HepG2 (cell line): Measurements from ENCODE around the gene CIT. TPM values are rescaled to one million over a fixed set of nuclear protein-coding genes. Genes with fewer than 3 reads are reported as not detected.

Source experiments
- ATAC-seq: fragments of 200-7000 bp; cut with Tn5 transposase; 3 replicates; pipeline ENCODE4 v1.9.1; 2020; ENCODE audit warnings: mild to moderate bottlenecking, moderate library complexity
- BruUV-seq: library from RNA; stranded (reverse); fragments of 400-500 nt; replicated peaks from 2 replicates; lab custom pipeline; 2021; lab: Mats Ljungman, UMichigan
- CTCF ChIA-PET: fragments of 300-600 bp; formaldehyde crosslinking; extraction: SDS; loops from one replicate; lab custom pipeline; 2021; ENCODE audit warnings: low total read pairs, inconsistent platforms, low intra/inter-chr PET ratio; lab: Yijun Ruan, JAX
- POLR2A ChIA-PET: fragments of 350-600 bp; sonication (Branson Sonifier 250); formaldehyde crosslinking; loops from one replicate; lab custom pipeline; 2020; ENCODE audit warnings: antibody characterized with exemption, inconsistent platforms; lab: Yijun Ruan, JAX
- DNase-seq: peaks from one replicate; pipeline ENCODE4 v3.0.0-alpha.2; 2015; ENCODE audit warnings: low spot score
- FAIRE-seq: peaks from 3 replicates; lab custom pipeline; 2011; peaks lifted over from hg19 to GRCh38; lab: Jason Lieb, UNC
- H2AFZ ChIP-seq: one replicate; pipeline ENCODE4 v1.6.1; 2011; ENCODE audit warnings: low read length, inconsistent platforms
- H3K27ac ChIP-seq: fragments of 300-600 bp; 3 replicates; pipeline ENCODE4 v1.8.0; 2011; ENCODE audit warnings: mixed run types, mild to moderate bottlenecking, mixed read lengths, low read length, inconsistent platforms; ENCODE audit not compliant: insufficient read depth; ENCODE audit errors: extremely low read length
- H3K27me3 ChIP-seq, 2 experiments: fragments of 200-600 bp in 1 of 2; 2 replicates in 1 of 2; 3 replicates in 1 of 2; pipeline versions ENCODE4 v1.6.0 to v1.8.0; 2011; ENCODE audit warnings: low read length in 2 of 2, mild to moderate bottlenecking in 2 of 2, moderate library complexity in 2 of 2, inconsistent platforms in 1 of 2; ENCODE audit not compliant: insufficient read depth in 2 of 2, control insufficient read depth in 1 of 2
- H3K36me3 ChIP-seq, 2 experiments: fragments of 200-600 bp in 1 of 2; replicated peaks in 1 of 2; 2 replicates in 1 of 2; 3 replicates in 1 of 2; pipeline versions ENCODE4 v1.5.1 to v1.8.0; 2011; ENCODE audit warnings: low read length in 2 of 2, inconsistent platforms in 1 of 2; ENCODE audit not compliant: insufficient read depth in 2 of 2, control insufficient read depth in 1 of 2
- H3K4me1 ChIP-seq: 2 replicates; pipeline ENCODE4 v1.5.1; 2012; ENCODE audit warnings: low read length, inconsistent platforms; ENCODE audit not compliant: insufficient read depth
- H3K4me2 ChIP-seq: 2 replicates; pipeline ENCODE4 v1.6.0; 2011; ENCODE audit warnings: low read depth, low read length, inconsistent platforms
- H3K4me3 ChIP-seq, 3 experiments: fragments of 200-600 bp in 1 of 3; sonication (generic), shearing (Covaris generic) in 1 of 3; replicated peaks in 1 of 3; 2 replicates each; pipeline ENCODE4 v1.5.1; 2011 to 2016; ENCODE audit warnings: low read length in 3 of 3, inconsistent platforms in 2 of 3, low read depth in 2 of 3, mild to moderate bottlenecking in 2 of 3, control low read depth in 1 of 3, mixed read lengths in 1 of 3; ENCODE audit not compliant: insufficient read depth in 1 of 3
- H3K79me2 ChIP-seq: one replicate; pipeline ENCODE4 v1.6.1; 2011; ENCODE audit warnings: low read length, inconsistent platforms; ENCODE audit not compliant: insufficient read depth
- H3K9ac ChIP-seq: 2 replicates; pipeline ENCODE4 v1.6.0; 2011; ENCODE audit warnings: mild to moderate bottlenecking, low read depth, low read length, inconsistent platforms; ENCODE audit not compliant: insufficient read depth
- H3K9me3 ChIP-seq: 2 replicates; pipeline ENCODE4 v1.5.1; 2012; ENCODE audit warnings: mild to moderate bottlenecking, low read length
- H4K20me1 ChIP-seq: 2 replicates; pipeline ENCODE4 v1.6.0; 2011; ENCODE audit warnings: inconsistent platforms, mild to moderate bottlenecking, low read length, moderate library complexity; ENCODE audit not compliant: insufficient read depth
- RCOR2 ChIP-seq: IDR thresholded peaks from 2 replicates; pipeline ENCODE4 v1.6.1; 2016; ENCODE audit warnings: missing biosample characterization, missing genetic modification reagents
- SMAD3 ChIP-seq: sonication (generic); formaldehyde crosslinking; IDR thresholded peaks from 2 replicates; pipeline ENCODE4 v1.4.0; 2020; ENCODE audit warnings: missing genetic modification reagents
- ZFP37 ChIP-seq: sonication (generic); formaldehyde crosslinking; IDR thresholded peaks from 2 replicates; pipeline ENCODE4 v1.4.0; 2020; ENCODE audit warnings: missing genetic modification reagents, borderline replicate concordance
- ZFP90 ChIP-seq: sonication (generic); formaldehyde crosslinking; IDR thresholded peaks from 2 replicates; pipeline ENCODE4 v1.8.0; 2022; ENCODE audit warnings: missing genetic modification reagents, mild to moderate bottlenecking, inconsistent platforms, borderline replicate concordance
- ZFX ChIP-seq: sonication (generic); formaldehyde crosslinking; IDR thresholded peaks from 2 replicates; pipeline ENCODE4 v1.4.0; 2020; ENCODE audit warnings: mild to moderate bottlenecking, low read depth, missing genetic modification reagents, moderate library complexity
- ZNF629 ChIP-seq: sonication (generic); formaldehyde crosslinking; conservative IDR thresholded peaks from 2 replicates; pipeline ENCODE4 v1.5.0; 2020; ENCODE audit warnings: missing genetic modification reagents
- WGBS: methylation state at CpG from one replicate; pipeline ENCODE4 v1.1.6; 2017; ENCODE audit warnings: low lambda C conversion rate; 5-methylcytosine and 5-hydroxymethylcytosine counted together
- in situ Hi-C: cut with HindIII; loops from 2 replicates; pipeline ENCODE4 v1.10.0; 2017; ENCODE audit warnings: low pct_unique_long_range_greater_than_20kb; ENCODE audit not compliant: extremely low pct_ligation_motif_present
- intact Hi-C: fragments of 100-400 bp; cut with micrococcal nuclease; formaldehyde crosslinking; loops from one replicate; pipeline ENCODE4 v1.10.0; 2022; ENCODE audit not compliant: unreplicated experiment
- polyA plus RNA-seq, 8 experiments: library from polyadenylated mRNA; depleted of rRNA in 3 of 8; stranded (reverse) in 7 of 8; unstranded in 1 of 8; fragments of >200 nt; fragmentation: Illumina TruSeq in 4 of 8; extraction: Trizol in 4 of 8; gene quantifications; 2 replicates each; pipeline versions ENCODE4 v1.2.1 to v1.2.3, GENCODE V29; 2011 to 2016; ENCODE audit warnings: low read depth in 4 of 8, missing spikeins in 1 of 8, mixed read lengths in 1 of 8; ENCODE audit not compliant: insufficient read depth in 1 of 8
- total RNA-seq, 5 experiments: library from RNA; depleted of rRNA; stranded (reverse); fragments of >200 nt; fragmentation: Illumina TruSeq; extraction: Trizol; gene quantifications; 2 replicates each; pipeline ENCODE4 v1.2.3, GENCODE V29; 2016; ENCODE audit warnings: low read depth in 1 of 5
- TF ChIP-seq, protein P1 (sequence below): IDR thresholded peaks from 2 replicates; pipeline ENCODE4 v1.6.1; 2018; ENCODE audit warnings: missing genetic modification reagents, mild to moderate bottlenecking, missing compliant biosample characterization
- TF ChIP-seq, protein P2 (sequence below): sonication (generic); formaldehyde crosslinking; IDR thresholded peaks from 2 replicates; pipeline ENCODE4 v1.5.0; 2020; ENCODE audit warnings: missing genetic modification reagents, mild to moderate bottlenecking, borderline replicate concordance
- TF ChIP-seq, protein P3 (sequence below): sonication (generic); formaldehyde crosslinking; IDR thresholded peaks from 2 replicates; pipeline ENCODE4 v1.4.0; 2020; ENCODE audit warnings: mild to moderate bottlenecking, missing genetic modification reagents

Gene CIT
- total and polyA plus RNA-seq, 2 of the 13 experiments (the other 11 are each of a cell fraction or from before 2014, with no cell fraction given): 7.7 to 11.7 TPM

DNA sequence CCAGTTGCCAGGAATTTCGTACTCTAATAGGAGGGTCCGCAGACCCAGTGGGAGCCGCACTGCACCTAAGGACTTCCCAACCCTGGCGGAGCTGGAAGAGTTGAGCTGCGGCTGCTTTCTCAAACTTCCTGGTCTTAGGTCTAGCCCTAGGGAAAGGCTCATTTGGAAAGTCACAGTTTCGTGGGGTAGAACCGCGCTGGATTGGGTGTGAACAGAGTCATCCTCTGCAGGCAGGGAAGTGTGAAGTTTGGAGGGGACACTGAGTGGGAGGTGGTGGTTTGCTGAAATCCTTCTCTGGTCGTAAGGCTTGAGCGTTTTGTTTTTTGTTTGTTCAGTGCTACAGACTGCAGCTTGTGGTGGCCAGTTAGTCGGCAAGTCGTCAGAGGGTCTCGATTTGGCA lies 190.3 kb downstream of the CIT start:
- Histone ChIP-seq H3K9ac (no peak overlapping the region), H3K36me3 (peaks cover 3 to 12% of the 10 kb centered on the region in 2 experiments; a peak in 4 of 5 replicates), H4K20me1 (no peaks in the 10 kb centered on the region), H3K27me3 (no peaks in the 10 kb centered on the region), H3K79me2 (no peaks in the 10 kb centered on the region), H2AFZ (no peak overlapping the region), H3K4me3 (no peak overlapping the region), H3K4me1 (peaks cover 80% of the 10 kb centered on the region), H3K9me3 (no peaks in the 10 kb centered on the region), H3K27ac (no peak overlapping the region), H3K4me2 (no peak overlapping the region)
- no peak for TF ChIP-seq RCOR2
- TF ChIP-seq, protein P1, sequence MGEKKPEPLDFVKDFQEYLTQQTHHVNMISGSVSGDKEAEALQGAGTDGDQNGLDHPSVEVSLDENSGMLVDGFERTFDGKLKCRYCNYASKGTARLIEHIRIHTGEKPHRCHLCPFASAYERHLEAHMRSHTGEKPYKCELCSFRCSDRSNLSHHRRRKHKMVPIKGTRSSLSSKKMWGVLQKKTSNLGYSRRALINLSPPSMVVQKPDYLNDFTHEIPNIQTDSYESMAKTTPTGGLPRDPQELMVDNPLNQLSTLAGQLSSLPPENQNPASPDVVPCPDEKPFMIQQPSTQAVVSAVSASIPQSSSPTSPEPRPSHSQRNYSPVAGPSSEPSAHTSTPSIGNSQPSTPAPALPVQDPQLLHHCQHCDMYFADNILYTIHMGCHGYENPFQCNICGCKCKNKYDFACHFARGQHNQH (CRISPR knock-in tag): no peak
- TF ChIP-seq, protein P2, sequence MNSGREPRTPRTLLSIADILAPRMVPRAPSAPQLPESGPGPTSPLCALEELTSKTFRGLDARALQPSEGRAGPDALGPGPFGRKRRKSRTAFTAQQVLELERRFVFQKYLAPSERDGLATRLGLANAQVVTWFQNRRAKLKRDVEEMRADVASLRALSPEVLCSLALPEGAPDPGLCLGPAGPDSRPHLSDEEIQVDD: no peak
- TF ChIP-seq, protein P3, sequence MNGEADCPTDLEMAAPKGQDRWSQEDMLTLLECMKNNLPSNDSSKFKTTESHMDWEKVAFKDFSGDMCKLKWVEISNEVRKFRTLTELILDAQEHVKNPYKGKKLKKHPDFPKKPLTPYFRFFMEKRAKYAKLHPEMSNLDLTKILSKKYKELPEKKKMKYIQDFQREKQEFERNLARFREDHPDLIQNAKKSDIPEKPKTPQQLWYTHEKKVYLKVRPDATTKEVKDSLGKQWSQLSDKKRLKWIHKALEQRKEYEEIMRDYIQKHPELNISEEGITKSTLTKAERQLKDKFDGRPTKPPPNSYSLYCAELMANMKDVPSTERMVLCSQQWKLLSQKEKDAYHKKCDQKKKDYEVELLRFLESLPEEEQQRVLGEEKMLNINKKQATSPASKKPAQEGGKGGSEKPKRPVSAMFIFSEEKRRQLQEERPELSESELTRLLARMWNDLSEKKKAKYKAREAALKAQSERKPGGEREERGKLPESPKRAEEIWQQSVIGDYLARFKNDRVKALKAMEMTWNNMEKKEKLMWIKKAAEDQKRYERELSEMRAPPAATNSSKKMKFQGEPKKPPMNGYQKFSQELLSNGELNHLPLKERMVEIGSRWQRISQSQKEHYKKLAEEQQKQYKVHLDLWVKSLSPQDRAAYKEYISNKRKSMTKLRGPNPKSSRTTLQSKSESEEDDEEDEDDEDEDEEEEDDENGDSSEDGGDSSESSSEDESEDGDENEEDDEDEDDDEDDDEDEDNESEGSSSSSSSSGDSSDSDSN (CRISPR knock-in tag): no peak
- TF ChIP-seq ZFP37: no peak
- TF ChIP-seq ZFX (CRISPR knock-in tag): no peak
- no peak for TF ChIP-seq ZNF629 (CRISPR knock-in tag)
- TF ChIP-seq SMAD3 (CRISPR knock-in tag): no peak
- no peak for TF ChIP-seq ZFP90 (CRISPR knock-in tag)
- ChIA-PET CTCF (no interaction called here), POLR2A (interaction anchor here (1.2 kb wide), 1 partner anchor 17 kb away, joined by 4 read pairs; no protein-coding TSS in a partner anchor)
- FAIRE-seq: no peak
- 97% methylated on average over 12 of the region's 13 CpGs for WGBS
- no TSS peak for BruUV-seq
- intact Hi-C loops: no loop called here
- DNase-seq: no peak
- ATAC-seq: no peak
- in situ Hi-C loops: no loop called here
